Stimulated activated CD8-positive, alpha-beta memory T cell treated with anti-CD3 and anti-CD28 coated beads, Interleukin-4, amount 100 ng/mL, for 24 hours (primary cell): ENCODE data around the gene RBBP4.
A peak's percentile ranks its signal among the peaks of the same experiment; 100 is the strongest.
"Not testable (repeated sequence)": the region's sequence is repeated elsewhere in the genome, so short reads cannot be mapped to it uniquely, and the experiment has no call there.

Source experiments
- DNase-seq: peaks from one replicate; pipeline ENCODE4 v3.0.0-alpha.2; 2020; ENCODE audit warnings: low read depth

Gene RBBP4

DNA sequence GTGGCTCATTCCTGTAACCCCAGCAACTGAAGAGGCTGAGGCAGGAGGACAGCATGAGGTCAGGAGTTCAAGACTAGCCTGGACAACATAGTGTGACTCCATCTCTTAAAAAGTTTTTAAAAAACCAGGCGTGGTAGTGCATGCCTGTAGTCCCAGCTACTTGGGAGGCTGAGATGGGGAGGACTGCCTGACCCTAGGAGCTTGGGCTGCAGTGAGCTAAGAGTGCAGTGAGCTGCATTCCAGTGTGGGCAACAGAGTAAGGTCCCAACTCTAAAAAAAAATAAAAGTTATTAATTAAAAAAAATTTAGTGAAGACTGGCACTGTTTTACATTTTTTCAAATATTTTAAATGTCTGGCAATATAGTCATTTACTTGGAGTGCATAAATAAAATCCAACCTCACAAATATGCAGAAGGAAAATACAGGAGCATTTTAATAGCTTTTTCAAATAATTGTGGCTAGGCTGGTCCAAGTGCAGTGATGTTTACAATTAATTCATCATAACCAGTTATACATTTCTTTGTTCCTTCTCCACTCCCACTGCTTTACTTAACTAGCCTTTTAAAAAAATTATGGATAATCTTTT is 11.4 kb upstream of the RBBP4 start:
- DNase-seq: no peak

DNA sequence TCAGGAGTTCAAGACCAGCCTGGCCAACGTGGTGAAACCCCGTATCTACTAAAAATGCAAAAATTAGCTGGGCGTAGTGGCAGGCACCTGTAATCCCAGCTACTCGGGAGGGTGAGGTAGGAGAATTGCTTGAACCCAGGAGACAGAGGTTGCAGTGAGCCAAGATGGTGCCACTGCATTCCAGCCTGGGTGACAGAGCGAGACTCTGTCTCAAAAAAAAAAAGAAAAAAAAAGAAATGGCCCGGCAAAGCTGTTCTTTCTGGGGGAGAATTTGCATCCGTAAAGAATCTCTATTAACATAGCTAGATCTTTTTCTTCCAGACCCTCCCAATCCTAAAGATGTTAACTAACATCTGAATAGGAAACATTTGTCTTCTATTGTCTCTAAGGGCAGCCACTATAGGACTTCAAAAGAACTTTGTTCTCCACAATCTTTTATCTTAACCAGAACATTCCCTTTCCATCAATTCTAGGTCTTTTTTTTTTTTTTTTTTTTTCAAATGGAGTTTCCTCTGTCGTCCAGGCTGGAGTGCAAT is 8.6 kb upstream of the RBBP4 start:
- DNase-seq: not testable (repeated sequence)

DNA sequence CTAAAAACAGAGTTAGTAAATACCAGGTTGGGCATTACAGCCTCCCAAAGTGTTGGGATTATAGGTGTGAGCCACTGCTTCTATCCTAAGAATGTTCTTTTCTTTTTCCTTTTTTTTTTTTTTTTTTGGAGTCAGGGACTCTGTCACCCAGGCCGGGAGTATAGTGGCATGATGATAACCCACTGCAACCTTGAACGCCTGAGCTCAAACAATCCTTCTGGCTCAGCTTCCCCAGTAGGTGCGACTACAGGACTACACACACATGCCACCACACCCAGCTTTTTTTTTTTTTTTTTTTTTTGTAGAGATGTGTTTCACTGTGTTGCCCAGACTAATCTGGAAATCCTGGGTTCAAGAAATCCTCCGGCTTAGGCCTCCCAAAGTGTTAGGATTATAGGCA is 6.6 kb upstream of the RBBP4 start:
- no peak for DNase-seq

GRCh38 chr1:32647308-32648134 is 3.5 kb upstream of the RBBP4 start:
- DNase-seq: no peak

DNA sequence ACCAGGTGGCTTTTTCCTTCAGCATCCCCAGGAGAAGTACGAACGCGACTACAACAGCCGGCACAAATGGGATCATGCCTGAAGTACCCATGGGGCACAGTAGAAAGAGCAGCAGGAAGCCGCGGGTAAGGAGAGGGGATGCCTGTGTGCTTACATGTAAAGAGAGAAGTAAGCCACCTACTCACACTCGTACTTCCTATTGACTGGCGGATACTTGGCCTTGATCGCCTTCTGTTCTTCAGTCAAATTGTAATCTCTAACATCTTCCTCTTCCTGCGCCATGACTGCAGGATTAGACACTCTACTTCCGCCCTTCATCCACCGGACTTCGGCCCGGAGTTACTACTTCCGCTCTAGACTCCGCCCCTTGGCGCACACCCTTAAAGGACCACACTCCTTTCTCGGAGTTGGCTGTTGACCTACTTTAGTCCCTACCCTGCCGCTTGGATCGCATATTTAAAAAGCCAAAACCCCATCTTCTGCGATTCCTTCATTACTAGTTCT is 708 bp upstream of the RBBP4 start, which contains the start of gene ZBTB8OS:
TSS of gene ZBTB8OS (minus strand) at position 303 of the 504 bp plus-strand sequence. CDS start at position 282, 21 bp downstream.
- DNase-seq: peak; percentile 76

- DNase-seq: no peak
Observed at GRCh38 chr1:32651461-32652073, 559 bp downstream of the RBBP4 start.

DNA sequence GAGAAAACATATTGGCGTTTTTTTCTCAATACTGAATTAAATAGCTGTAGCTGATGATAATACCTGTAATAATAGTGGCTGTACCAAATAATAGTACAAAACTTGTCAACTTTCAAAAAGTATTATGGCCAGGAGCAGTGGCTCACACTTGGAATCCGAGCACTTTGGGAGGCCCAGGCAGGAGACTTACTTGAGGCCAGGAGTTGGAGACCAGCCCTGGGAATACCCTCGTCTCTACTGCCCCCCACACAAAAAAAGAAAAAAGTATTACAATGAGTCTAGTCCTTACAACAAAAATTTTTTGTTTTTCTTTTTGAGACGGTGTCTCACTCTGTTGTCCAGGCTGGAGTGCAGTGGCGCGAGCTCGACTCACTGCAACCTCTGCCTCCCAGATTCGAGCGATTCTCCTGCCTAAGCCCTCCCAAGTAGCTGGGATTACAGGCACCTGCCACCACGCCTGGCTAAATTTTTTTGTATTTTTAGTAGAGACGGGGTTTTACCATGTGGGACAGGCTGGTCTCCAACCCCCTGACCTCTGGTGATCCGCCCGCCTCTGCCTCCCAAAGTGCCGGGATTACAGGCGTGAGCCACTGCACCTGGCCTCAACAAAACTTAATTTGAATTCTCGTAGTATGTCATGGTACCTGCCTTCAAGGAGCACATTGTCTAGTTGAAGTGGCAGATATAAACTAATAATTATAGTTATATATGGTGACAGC is 1.4 kb downstream of the RBBP4 start:
- DNase-seq: no peak

- DNase-seq: no peak
Observed at GRCh38 chr1:32659581-32659980, 8.6 kb downstream of the RBBP4 start.

GRCh38 chr1:32665915-32666314 is 14.9 kb downstream of the RBBP4 start:
- no peak for DNase-seq

DNA sequence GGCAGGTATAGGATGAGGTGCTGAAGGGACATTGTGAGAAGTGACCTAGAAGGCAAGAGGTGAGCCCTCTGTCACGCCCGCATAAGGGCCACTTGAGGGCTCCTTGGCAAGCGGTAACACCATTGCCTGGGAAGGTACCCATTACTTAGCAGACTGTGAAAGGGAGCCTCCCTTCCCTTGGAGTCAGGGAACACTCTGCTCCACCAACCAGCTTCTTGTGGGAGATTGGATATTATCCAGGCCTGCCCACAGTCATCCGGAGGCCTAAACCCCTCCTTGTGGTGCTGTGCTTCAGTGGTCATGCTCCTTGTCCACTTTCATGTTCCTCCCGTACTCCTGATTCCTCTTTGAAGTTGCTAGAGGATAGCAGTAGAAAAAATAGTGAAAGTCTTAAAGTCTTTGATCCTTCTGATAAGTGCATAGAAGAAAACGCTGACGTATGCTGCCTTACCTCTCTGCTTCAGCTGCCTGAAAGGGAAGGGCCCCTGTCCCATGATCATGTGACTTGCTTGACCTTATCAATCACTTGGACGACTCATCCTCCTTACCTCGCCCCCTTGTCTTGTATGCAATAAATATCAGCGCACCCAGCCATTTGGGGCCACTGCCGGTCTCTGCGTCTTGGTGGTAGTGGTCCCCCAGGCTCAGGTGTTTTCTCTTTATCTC is 16.0 kb downstream of the RBBP4 start:
- DNase-seq: no peak

DNA sequence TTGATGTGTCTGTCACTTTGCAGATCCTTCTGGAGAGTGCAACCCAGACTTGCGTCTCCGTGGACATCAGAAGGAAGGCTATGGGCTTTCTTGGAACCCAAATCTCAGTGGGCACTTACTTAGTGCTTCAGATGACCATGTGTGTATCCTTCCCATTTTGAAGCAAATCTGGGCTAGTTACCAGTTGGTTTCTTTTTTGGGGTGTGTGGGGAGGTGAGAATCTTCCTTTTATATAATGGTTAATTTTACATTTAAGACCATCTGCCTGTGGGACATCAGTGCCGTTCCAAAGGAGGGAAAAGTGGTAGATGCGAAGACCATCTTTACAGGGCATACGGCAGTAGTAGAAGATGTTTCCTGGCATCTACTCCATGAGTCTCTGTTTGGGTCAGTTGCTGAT is 17.7 kb downstream of the RBBP4 start:
- not testable (repeated sequence) for DNase-seq

DNA sequence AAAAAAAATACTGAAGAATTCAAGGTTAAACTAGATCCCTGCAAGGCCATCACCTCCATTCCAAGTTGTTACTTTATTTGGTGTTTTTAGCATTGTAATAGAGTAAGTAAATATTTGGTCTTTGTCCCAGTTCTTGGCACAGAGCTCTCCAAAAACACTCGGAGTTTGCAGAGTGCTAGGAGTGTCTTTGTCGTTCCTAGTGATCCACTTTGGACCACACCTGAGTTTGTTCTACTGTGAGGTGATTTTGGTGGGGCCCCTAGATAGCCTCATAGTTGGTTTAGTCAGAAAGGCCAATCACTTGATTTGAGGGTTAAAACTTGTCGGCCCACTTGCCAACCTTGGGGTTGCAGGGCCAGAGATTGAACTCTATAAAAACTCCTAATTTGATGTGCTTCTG is 25.9 kb downstream of the RBBP4 start:
- no peak for DNase-seq

DNA sequence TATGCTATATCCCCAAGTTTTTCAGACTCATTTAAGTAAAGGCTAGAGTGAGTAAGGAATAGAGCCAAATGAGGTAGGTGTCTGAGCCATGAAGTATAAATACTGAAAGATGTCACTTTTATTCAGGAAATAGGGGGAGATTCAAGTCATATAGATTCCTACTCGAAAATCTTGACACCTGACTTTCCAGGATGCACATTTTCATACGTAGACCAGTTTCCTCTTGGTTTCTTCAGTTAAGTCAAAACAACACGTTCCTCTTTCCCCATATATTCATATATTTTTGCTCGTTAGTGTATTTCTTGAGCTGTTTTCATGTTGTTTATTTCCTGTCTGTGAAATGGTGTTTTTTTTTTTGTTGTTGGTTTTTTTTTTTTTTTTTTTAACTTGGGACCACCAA is 29.0 kb downstream of the RBBP4 start:
- not testable (repeated sequence) for DNase-seq

DNA sequence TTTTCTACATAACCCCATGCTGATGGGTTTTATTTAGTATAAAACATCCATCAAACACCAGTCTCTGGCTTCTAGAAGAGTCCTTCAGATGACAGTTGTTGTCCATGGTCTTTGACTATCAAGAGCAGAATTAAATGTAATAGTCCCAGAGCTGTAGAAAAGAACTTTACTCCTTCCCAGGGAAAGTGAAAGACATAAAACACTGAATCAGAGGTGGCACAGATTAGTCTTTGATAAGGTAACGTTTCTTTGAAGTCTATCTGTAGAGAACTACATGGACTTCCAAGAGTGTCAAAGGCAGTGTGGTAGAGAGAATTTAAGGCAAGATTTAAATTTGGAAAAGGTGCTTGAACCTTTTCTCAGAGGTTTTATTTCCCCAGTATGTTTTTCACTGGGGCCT is 29.6 kb downstream of the RBBP4 start:
- DNase-seq: no peak

DNA sequence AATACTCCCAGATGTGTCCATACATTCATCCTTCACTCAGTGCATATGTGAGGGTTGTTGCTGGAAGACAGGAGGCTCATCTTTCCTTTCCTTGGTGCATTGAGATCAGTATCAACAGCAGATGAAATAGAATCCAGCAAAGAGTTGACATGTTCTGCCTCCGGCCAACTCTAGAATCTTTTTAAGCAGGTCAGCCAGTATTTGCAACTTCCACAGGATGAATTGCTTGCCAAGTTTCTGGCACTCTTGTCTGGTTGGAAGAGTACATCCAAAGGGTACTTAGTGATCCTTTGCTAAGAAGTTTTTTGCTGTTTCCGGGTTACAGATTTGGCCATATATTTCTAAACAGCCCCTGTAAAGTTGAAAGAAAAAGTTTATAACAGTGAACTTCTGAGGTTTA is 30.5 kb downstream of the RBBP4 start:
- no peak for DNase-seq

- no peak for DNase-seq
Observed at GRCh38 chr1:32681999-32682398, 31.0 kb downstream of the RBBP4 start.

DNA sequence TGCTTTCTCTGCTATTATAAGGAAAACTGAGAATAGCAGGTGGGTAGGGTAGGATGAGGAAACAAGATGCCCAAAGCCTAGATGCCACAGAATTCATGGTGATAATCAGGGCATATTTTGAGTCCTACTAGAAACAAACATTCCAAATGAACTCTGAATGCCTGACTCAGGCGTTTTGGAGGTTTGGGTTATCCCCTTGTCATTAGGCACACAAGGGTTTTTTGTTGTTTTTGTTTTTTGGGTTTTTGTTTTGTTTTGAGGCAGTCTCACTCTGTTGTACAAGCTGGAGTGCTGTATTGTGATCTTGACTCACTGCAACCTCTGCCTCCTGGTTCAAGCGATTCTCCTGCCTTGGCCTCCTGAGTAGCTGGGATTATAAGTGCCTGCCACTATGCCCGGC is 32.4 kb downstream of the RBBP4 start:
- no peak for DNase-seq

GRCh38 chr1:32684167-32684811 is 33.3 kb downstream of the RBBP4 start:
- DNase-seq: no peak

DNA sequence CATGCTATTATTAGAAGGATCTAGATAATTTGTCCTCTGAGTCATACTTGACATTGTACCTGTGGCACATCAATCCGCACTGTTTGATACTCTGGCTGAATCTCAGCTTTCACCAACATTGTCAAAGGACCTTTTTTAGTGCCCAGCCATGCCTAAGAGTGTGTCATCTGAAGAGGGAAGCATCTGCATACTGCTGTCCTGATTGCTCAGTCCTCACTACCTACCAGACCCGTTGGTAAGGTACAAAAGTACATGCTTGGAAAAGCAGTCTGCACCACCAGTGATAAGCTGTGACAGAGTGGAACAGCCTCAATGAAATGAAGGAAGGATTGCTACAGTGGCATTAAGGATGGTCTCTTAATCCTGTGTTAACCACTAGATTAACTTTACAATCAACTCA is 34.5 kb downstream of the RBBP4 start:
- no peak for DNase-seq

GRCh38 chr1:32686387-32686786 is 35.4 kb downstream of the RBBP4 start:
- no peak for DNase-seq
